NCI-H187 (cell line): ENCODE data around the gene LEFTY1.

Source experiments
- DNase-seq, 2 experiments: peaks; one replicate each; lab custom pipeline; 2025; lab: John Stamatoyannopoulos, UW

LEFTY1 gene

DNA sequence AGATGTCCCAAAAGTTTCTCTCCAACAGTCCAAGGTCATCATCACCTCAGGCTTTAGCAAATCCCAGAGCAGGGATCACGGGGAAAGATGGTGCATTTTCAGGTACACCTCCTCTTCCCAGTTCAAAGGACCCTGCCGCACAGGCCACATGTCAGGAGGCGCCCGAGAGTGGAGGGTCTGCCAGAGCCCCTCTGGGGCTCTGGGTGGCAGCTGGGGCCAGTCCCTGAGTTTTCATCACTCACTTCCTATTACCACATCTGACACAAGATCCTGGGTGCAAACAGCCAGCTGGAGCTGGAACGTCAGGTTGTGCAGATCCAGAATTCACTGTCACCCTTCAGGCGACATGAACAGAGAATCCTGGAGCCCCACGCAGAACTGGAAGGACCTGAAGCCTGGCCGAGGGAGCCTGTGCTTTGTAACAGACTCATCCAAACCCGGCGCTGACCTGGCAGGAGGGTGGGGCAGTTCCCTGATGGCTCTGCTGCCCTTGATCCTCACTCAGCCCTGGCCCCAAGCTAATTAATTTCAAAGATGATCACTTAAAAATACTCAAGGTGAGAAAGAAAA lies 15.6 kb downstream of the LEFTY1 start:
- no peak for DNase-seq

DNA sequence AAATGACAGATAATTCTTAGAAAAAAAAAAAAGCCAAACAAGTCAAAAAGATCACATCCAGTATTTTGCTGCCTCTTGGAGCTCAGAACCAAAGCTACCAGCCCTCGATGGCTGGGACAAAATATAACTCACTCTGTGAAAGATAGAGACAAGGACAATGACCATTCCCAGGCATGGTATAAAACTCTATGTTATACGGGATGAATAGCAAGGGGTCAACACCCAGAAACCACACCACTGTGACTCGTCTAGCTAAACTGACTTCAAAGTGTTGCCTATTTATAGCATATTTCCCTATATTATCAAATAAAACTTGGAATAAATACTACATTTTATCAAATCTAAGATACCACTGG lies 16.9 kb downstream of the LEFTY1 start:
- no peak for DNase-seq

DNA sequence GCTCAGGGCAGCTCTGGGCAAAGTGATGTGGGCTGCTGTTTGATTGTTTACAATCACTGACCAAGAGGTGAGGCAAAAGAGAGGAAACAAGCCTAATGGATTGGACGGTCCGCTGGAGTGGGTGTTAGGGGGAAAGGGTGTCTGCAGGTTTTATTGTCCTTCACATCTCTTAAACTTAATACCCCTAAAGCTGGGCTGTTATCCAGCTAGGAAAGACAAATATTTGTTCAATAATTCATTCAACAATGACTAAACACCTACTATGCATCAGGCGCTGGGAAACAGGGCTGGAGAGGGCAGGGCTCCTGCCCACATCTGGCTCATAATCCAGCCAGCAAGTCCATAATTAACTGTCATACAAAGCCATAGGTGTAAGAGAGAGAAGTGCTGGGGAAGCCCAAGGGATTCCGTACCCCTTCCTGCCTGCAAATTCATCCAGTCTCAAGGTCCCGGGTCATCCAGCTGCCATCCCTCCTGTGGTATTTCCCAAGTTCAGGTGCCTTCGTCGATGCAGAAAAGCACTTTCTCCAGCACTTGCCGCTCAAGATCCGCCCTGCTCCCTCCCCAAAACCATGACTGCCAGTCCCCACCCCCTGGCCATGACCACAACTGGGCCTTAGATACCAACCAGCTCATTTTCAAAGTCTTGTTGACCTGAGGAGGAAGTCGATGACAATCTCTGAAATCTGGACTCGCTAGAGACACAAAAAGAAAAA lies 17.4 kb downstream of the LEFTY1 start:
- no peak for DNase-seq

DNA sequence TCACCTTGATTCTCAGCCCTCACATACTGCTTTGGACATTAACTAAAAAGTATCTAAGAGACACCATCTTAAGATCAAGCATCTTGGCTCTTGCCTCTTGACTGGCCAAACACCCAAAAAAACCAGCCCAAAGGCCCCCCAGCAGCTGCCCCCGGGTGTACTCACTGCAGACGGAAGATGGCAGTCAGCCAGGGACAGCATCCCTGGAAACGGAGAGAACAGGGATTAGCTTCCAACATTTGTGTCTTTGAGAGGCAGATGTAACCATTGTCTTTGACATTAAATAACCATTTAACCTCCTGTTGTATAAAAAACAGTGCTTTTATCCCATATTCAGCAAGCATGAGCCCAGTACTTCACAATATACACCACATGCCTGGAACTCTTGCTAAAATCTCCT lies 18.0 kb downstream of the LEFTY1 start:
- DNase-seq: no peak

DNA sequence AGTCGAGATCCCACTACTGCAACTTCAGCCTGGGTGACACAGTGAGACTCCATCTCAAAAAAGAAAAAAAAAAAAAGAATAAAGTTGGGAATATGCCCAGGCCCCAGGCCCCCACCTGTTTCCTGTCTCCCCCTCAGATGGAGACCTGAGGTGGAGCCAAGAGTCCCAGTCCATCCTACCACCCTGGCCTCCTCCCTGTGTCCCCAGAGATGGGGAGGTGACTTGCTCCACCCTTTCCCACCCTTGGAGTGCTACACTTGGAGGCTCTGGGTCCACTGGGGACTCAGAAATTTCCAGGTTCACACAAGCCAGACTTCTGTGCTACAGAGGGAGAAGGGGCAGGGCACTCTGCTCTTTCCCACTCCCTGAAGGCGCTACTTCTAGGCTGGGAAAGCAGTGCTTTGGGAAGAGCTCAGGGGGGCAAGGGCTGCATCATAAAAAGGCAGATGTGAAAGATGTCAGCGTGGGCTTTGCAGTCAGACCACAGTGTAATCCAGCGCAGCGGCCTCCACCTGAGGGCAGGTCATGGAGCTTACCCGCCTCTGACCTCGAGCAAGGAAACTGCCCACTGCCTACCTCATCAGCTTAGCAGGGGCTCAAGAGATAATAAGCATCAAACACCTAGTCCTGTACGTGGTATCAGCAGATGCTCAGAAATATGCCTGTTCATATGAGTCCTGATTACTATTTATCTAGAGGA lies 20.2 kb downstream of the LEFTY1 start:
- DNase-seq: no peak

DNA sequence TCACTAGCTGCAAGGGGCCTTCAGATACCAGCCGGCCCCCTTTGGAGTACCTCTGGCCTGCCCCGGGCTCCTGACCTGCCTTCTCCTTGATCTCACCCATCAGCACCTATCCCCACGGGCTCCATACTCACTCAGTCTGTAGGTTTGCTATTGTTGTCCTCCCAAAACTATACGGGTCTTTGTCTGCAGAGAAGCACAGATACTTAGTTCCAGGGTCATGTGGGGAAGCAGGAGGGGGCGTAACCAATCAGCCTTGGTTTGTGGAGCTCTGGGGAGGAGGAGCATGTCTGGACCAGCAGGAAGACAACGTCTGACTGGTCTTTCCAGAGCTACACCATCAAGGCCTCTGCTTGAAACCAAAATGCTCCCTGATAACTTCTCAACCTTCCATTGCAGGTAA lies 22.0 kb downstream of the LEFTY1 start:
- DNase-seq: no peak

DNA sequence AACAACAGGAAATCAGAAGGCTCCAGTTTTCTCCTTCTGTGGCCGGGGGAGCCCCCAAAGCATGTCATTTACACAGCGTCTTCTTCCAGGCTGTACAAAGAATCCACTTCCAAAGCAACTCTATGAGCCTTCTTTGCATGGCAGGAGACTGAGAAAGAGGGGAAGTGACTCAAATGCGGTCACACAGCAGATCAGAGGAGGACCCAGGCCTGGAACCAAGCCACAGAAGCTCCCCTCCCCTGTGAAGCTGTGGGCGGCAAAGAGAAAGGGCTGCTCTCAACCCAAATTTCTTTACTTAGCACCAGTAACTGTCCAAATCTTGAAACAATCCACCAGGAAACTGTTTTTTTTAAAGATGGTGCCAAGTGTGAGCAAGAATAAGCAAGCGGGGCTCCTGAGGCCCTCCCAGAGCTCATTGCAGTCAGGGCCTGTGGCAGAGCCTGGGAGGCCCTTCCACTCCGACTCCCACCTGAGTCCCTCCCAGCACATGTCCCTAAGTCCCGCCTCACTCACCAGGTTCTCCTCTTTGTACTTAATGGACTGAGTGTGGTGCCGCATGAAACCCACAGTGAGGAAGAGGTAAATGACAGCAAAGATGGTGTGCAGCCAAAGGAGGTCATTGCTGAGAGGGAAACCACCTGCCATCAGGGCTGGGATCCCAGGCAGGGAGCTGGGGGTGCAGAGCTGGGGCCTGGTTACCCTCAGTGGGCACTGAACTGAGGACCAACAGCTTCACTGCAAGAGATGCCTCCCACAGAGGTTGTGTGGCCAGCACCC lies 22.7 kb downstream of the LEFTY1 start:
- DNase-seq: no peak

DNA sequence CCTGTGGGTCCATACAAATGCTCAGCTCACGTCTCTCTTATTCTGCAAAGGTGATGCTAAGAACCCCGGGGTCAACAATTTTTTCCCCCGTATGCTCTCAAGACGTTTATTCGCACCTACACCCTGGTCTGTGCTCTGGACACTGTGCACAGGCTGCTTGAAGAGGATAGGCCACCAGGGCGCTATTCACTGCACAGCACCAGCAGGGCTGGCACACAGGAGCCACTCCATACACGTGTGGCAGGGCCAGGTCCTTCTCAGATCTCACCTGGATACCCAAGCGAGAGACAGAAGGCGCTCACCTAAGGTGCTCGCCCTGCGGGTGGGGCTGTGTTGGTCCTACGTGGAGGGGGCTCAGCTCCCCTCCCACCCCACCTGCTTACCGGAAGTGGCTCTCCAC lies 23.4 kb downstream of the LEFTY1 start:
- no peak for DNase-seq

DNA sequence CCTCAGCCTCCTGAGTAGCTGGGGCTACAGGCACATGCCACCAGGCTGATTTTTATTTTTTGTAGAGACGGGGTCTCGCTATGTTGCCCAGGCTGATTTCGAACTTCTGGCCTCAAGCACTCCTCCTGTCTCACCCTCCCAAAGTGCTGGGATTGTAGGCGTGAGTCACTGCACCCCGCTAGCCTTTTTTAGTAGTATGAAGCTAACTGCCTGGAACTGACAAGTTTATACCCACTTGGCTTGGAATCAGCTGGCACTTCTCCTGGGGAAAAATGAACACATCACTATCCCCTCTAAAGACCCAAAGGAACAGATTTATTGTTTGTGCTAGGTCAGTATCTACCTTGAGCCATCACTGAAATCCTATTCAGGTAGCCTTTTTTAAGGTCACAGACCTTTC lies 25.8 kb downstream of the LEFTY1 start:
- DNase-seq: no peak

DNA sequence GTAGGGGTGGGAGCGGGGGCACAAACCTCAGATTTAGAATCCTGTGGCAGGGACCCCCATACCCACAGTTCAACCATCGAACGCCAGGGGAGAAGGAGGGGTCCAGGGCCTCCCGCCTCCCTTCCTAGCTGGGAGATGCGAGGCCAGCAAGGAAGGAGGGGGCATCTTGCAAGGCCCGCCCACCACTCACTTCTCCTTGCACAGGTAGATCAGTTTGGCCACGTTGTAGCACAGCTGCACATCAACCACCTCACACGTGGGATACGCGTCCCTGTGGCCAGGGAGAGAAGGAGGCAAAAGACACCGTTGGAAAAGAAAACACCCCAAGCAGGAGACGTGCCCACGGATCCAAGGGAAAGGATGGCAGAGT lies 26.4 kb downstream of the LEFTY1 start:
- no peak for DNase-seq

DNA sequence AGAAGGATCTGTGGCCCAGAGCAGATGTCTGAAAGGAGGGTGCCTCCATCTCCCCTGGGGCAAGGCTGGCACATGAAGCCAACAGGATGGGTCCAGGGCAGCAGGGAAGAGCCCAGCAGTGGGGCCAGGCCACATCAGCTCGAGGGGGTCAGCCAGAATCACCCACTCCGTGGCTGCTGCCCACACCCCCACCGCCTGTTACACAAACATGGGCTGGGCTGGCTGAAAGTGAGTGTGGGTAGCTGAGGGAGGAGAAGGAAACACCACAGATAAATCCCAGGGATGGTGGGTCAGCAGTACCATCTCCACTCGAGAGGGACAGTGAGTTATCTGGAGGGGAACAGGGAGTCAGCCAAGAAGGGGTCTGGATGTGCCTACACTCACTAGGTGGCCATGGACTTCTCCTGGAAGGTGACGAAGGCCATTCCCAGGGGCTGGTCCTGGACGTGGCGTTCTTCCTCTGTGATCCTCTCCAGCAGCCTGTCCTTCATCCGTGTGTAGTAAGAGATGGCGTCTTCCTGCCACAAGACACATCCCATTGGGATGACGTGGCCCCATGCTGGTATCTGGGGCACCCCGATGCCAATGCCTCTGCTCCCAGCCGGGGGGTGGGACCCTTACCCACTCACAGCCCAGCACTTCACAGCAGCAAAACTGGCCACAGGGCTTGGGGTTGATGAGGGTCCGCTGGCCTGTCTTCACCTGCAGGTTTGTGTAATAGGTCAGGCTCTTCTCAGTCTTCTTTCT lies 26.9 kb downstream of the LEFTY1 start:
- DNase-seq: no peak

DNA sequence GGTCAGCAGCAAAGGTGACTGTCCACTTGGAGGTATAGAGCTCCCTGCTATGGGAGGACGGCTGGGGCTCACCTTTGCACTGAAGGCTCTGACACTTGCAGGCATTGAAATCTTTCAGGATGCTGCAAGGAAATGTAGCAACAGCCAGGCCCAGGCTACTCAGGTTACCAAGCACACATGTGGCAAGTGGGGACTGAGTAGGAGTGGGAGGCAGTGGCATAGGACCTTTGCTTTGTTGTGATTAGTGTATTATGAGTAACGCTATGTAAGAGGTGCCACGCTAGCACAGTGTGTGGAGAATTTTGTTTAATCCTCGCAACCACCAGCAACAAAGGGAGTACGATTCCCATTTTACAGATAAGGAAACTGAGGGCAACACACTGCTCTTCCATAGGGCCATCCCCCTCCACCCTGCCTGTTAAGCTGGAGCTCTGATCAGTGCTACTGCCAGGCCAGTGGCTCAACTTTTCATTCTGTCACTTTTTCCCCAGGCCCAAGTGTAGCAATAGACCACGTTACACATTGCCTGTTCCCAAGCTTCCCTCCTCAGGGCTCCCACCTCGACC lies 28.0 kb downstream of the LEFTY1 start:
- no peak for DNase-seq

DNA sequence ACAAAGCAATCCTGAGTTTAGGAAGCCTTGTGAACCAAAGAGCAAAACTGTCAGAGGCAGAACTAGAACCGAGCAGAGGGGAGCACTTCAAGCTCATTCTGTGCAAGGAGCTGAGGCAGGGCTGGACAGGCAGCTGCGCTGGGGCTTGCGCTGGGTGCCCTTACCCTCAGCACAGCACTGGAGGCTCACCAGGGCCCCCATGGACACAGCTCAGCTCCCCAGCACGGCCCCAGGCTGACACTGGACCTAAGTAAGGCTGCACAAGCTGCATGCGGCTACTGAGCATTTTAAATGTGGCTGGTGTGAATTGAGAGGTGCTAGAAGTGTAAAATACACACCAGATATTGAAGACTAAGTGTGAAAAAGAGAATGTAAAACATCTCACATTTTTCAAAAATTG lies 28.8 kb downstream of the LEFTY1 start:
- no peak for DNase-seq

DNA sequence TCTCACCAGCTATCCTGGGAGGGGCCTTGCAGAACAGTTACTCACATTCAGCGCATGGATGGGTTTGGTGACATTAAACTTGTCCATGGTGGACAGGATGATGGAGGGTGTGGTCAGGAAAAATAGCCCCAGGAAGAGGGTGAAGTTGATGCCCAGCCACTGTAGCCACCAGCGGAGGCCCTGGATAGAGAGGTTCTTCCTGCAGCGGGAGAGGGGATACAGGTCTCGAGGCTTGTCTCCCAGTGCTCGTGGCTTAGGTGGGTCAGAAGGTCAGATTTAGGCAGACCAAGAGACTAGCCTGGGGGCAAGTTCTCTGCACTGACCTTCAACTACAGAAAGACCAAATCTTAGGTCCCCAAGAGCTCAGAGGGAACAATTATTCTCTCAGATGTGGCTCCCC lies 29.8 kb downstream of the LEFTY1 start:
- no peak for DNase-seq

DNA sequence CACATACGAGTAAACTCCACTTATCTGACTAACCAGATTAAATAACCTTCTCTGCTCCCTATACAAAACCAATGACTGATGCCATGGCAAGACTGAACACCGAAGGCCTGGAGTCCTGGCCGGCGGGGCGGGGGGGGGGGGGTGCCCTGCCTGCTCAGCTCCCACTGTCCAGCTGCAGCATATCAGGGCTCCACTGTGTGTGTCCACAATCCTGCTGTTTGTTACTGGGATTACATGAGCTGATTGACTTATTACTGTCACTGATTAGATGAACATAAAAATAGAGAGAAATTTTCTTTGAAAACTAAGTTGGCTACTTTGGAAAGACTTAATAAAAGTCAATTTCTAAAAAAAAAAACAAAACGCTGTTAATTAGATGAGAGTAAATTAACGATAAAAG lies 31.7 kb downstream of the LEFTY1 start:
- no peak for DNase-seq

DNA sequence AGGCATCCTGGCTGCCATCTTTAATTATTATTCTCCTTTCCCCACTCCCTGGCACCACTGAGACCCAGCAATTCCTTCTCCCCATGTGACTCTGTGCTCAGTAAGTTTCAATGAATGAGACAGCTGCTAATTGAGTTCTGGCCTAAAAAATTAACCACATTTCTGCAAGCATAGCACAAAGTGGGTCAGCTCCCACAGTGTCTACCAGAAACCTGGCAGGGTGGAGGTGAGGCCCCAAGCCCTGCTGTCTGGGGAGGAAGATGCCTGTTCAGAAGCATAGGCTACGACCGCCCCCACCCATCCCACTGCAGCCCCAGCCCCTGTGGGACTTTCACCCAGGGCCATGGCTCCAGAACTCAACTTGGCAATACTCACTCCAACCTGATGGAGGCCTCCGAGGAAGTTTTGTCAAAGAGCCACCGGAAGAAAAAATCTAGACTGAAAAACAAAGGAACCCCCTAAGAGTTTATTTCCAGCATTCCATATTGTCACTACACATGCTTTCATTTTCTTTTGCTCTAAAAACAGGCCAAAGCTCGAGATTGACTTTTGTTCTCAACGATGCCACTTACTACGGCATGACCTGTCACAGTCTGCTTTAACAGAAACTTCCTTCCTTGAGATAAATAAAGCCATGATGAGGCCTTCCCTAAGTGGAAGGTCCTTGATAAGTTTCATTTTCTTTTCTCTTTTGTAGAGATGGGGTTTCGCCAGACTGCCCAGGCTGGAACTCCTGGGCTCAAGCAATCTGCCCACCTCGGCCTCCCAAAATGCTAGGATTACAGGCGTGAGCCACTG lies 33.2 kb downstream of the LEFTY1 start:
- DNase-seq: no peak

DNA sequence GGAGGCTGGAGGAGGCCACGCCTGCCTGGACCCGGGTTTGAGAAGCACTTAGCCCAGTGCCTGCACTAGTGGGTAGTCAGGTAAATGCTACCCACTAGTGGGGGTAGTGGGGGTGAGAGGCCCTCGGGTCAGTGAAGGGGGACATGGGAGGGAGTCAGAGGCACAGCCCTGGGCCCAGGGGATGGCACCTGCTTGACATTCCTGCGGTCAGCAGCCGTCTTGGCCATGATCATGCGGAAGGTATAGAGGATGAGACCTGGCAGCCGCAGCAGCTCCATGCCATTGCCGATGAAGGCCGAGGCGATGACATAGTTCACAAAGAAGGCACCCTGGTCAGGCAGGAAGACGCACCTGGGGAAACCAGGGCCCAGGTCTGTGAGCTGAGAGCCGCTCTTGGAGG lies 35.5 kb downstream of the LEFTY1 start:
- DNase-seq: no peak

DNA sequence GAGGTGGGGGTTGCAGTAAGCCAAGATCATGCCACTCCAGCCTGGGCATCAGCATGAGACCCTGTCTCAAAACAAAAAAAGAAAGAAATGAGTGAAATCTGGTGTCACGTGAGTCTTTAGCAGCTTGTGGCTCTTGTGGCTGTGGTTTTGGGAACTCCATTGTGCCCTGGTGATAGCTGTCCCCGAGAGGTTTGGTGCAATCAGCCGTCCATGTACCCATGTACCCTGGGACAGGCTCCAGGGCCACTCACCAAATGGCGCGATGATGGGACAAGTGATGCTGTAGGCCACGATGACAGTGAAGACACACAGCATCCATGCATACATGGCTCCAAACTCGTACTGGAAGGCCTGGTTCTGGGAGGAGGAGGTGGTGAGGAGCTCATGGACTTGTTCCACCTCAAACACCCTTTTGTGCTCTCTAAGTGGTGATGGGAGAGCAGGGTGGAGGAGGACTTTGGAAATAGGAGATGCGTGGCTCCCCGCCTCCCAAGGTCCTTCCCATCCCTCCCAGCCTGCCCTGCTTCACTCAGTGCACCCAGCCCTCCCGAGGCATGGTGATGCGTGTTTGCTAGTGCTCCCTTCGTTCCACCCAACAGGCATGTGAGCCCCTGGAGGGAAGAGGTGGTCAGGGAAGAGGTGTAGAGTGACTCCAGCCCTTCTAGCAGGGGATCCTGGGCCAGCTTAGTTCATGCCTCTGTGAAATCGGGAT lies 36.4 kb downstream of the LEFTY1 start:
- DNase-seq: no peak

DNA sequence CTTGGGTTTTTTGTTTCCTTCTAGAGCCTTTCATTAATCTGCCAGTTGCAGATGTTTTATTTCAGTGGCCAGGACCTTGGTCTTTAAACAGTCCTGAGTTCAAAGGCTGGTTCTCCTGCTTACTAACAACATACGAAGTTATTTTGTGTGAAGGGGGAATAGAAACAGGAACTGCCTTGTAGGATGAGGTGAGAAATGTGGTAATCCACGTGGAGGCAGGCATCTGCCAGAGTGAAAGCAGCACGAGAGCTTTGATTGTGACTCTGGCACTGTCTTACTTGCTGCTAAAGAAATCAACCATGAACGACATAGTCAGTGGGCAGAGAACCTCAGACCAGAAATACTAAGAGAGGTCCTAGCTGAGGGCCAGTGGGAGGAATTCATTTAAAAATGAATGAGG lies 37.1 kb downstream of the LEFTY1 start:
- no peak for DNase-seq

DNA sequence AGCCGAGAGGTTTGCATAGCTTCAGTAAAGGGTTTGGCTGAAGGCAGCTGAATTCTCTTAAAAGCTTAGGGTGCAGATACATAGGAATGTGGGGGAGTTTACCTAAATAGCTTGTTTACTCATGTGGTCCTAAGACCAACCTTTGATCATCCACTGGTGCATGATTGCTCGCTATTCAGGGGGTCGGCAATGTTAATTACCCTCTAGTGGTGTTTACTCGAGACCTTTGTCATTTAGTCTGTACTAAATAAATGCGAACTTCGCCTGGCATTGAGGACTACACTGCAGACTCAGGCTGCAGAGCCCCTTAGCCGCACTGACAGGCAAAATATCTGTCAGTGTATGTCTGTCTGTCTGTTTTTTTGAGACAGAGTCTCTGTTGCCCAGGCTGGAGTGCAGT lies 38.6 kb downstream of the LEFTY1 start:
- no peak for DNase-seq
